ENCODE data around the gene GPC6.

DNA sequence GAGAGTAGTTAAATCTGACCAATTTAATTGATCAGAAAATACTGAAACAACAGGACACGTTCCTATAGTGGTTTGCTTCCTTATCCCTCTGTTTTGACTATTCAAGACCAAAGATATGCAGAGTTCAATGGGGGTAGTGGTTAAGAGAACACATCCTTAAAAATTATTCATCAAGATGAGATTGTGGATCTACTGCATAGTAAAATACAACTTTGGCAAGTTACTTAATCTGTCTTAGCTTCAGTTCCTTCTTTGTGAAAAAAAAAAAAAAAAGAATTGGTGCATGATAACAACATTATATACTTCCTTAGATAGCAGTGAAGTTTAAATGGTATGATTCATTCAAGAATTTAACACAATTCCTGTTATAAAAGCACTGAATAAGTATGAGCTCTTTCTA is 700.8 kb downstream of the GPC6 start:
- TF ChIP-seq, protein P1, sequence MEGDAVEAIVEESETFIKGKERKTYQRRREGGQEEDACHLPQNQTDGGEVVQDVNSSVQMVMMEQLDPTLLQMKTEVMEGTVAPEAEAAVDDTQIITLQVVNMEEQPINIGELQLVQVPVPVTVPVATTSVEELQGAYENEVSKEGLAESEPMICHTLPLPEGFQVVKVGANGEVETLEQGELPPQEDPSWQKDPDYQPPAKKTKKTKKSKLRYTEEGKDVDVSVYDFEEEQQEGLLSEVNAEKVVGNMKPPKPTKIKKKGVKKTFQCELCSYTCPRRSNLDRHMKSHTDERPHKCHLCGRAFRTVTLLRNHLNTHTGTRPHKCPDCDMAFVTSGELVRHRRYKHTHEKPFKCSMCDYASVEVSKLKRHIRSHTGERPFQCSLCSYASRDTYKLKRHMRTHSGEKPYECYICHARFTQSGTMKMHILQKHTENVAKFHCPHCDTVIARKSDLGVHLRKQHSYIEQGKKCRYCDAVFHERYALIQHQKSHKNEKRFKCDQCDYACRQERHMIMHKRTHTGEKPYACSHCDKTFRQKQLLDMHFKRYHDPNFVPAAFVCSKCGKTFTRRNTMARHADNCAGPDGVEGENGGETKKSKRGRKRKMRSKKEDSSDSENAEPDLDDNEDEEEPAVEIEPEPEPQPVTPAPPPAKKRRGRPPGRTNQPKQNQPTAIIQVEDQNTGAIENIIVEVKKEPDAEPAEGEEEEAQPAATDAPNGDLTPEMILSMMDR (IDR thresholded peaks at IDR 0.05; ENCODE audit: insufficient read depth, low read depth, low read length) = no peak
- TF ChIP-seq EZH2 (IDR thresholded peaks at IDR 0.05; ENCODE audit: insufficient read depth, low read length) = no peak

Measured in astrocyte (in vitro differentiated cells and primary cell).